Measurements from ENCODE around the gene CAPN15.

The CAPN15 gene

GRCh38 chr16:515939-516226 lies 11.6 kb upstream of the CAPN15 start:
- no peak overlapping the region for H3K4me3 ChIP-seq (ENCODE audit: low read depth, low read length)
- in situ Hi-C loops (cut with HindIII; ENCODE audit: low sequenced_read_pairs): no loop called here
- DNase-seq (ENCODE audit: low read depth, low spot score): no peak
- TF ChIP-seq, protein P1, sequence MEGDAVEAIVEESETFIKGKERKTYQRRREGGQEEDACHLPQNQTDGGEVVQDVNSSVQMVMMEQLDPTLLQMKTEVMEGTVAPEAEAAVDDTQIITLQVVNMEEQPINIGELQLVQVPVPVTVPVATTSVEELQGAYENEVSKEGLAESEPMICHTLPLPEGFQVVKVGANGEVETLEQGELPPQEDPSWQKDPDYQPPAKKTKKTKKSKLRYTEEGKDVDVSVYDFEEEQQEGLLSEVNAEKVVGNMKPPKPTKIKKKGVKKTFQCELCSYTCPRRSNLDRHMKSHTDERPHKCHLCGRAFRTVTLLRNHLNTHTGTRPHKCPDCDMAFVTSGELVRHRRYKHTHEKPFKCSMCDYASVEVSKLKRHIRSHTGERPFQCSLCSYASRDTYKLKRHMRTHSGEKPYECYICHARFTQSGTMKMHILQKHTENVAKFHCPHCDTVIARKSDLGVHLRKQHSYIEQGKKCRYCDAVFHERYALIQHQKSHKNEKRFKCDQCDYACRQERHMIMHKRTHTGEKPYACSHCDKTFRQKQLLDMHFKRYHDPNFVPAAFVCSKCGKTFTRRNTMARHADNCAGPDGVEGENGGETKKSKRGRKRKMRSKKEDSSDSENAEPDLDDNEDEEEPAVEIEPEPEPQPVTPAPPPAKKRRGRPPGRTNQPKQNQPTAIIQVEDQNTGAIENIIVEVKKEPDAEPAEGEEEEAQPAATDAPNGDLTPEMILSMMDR (IDR thresholded peaks at IDR 0.05; ENCODE audit: low read depth, low read length): no peak

DNA sequence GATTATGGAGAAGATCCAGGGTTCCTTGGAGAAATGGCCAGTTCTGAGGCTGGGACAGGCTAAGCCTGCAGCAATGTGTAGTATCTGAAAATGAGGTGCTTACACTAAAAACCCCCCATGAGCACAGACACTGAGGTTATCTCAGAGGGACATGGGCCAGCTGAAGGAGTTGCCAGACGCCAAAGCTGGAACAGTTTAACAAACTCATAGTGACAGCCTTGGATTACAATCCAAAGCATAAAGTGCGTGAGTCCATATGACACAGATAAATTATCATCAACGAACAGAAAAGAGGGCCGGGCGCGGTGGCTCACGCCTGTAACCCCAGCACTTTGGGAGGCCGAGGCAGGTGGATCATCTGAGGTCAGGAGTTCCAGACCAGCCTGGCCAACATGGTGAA lies 11.2 kb upstream of the CAPN15 start:
- no peak for DNase-seq (ENCODE audit: low read depth, low spot score)
- no peak overlapping the region for H3K4me3 ChIP-seq (ENCODE audit: low read depth, low read length)
- TF ChIP-seq, protein P1 (IDR thresholded peaks at IDR 0.05; ENCODE audit: low read depth, low read length): no peak
- in situ Hi-C loops (cut with HindIII; ENCODE audit: low sequenced_read_pairs): no loop called here

DNA sequence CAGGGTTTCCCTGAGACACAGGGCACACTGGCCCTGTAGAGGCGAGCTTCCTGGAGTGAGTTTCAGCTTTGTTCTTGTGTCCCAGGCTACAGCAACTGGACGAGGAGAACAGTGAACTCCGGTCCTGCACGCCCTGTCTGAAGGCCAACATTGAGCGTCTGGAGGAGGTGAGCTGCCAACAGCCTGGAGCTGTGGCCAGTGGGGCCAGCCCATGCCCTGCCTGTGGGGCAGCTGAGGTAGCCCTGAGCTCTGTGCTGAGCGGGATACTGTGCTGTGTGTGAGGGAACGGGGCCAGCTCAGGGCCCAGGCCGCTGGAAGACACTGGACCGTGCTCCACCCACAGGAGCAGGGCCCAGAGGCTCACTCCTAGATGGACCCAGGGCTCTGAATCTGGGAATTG lies 8.7 kb upstream of the CAPN15 start:
- TF ChIP-seq, protein P1 (IDR thresholded peaks at IDR 0.05; ENCODE audit: low read depth, low read length): no peak
- no peak overlapping the region for H3K4me3 ChIP-seq (ENCODE audit: low read depth, low read length)
- no peak for DNase-seq (ENCODE audit: low read depth, low spot score)
- in situ Hi-C loops (cut with HindIII; ENCODE audit: low sequenced_read_pairs): no loop called here

- in situ Hi-C loops (cut with HindIII; ENCODE audit: low sequenced_read_pairs): no loop called here
- no peak overlapping the region for H3K4me3 ChIP-seq (ENCODE audit: low read depth, low read length)
- no peak for DNase-seq (ENCODE audit: low read depth, low spot score)
- TF ChIP-seq, protein P1 (IDR thresholded peaks at IDR 0.05; ENCODE audit: low read depth, low read length): no peak
These were observed 8.1 kb upstream of the CAPN15 start for GRCh38 chr16:519425-519824.

- H3K4me3 ChIP-seq (ENCODE audit: low read depth, low read length): no peak overlapping the region
- TF ChIP-seq, protein P1 (IDR thresholded peaks at IDR 0.05; ENCODE audit: low read depth, low read length): no peak
- in situ Hi-C loops (cut with HindIII; ENCODE audit: low sequenced_read_pairs): no loop called here
- no peak for DNase-seq (ENCODE audit: low read depth, low spot score)
These were observed 7.4 kb upstream of the CAPN15 start for GRCh38 chr16:519841-520687.

DNA sequence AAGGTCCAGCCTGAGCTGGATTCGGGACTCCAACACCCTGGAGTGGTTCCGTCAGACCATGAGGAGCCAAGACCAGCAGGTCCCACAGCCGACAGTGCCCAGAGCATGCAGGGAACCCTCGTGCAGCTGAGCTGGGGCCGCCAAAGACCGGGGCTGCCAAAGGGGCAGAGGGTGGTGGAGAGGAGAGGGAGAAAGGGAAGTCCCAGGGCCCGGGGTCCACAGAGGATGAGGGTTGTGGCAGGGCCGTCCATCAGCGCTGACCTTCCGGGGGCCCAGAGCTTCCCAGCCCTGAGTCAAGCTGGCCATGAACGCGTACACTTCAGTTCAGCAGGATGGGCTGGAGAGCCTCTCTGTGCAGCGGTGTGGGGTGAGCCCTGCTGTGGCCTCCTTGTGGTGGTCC lies 6.7 kb upstream of the CAPN15 start:
- no peak for DNase-seq (ENCODE audit: low read depth, low spot score)
- in situ Hi-C loops (cut with HindIII; ENCODE audit: low sequenced_read_pairs): no loop called here
- TF ChIP-seq, protein P1 (IDR thresholded peaks at IDR 0.05; ENCODE audit: low read depth, low read length): no peak
- no peak overlapping the region for H3K4me3 ChIP-seq (ENCODE audit: low read depth, low read length)
